ENCODE measurements around the gene FCN2.

The FCN2 gene

GRCh38 chr9:134915046-134915985, 34.7 kb downstream of the FCN2 start:
- Histone ChIP-seq H3K14ac (ENCODE audit: low read length) (peak overlapping the region; percentile 31), H3K4me1 (ENCODE audit: control insufficient read depth in 2 of 2, insufficient read depth in 1 of 2, low read depth in 1 of 2, low read length in 2 of 2) (no peaks in the 10 kb centered on the region), H3K27me3 (ENCODE audit: control insufficient read depth in 3 of 3, insufficient read depth in 3 of 3, low read depth in 1 of 3, low read length in 3 of 3) (no peaks in the 10 kb centered on the region), H3K9ac (ENCODE audit: low read depth, low read length, poor library complexity) (peak overlapping the region; percentile 39), H2BK15ac (ENCODE audit: low read length) (peak overlapping the region; percentile 72), H3K18ac (ENCODE audit: low read length) (peak overlapping the region; percentile 53), H2BK5ac (ENCODE audit: low read length) (peak overlapping the region; percentile 78), H3K79me1 (ENCODE audit: low read depth, low read length) (no peaks in the 10 kb centered on the region), H2AFZ (ENCODE audit: low read length) (no peak overlapping the region), H3K9me3 (replicated peaks in 1 of 2; ENCODE audit: control insufficient read depth in 2 of 2, insufficient read depth in 1 of 2, low read depth in 1 of 2, low read length in 2 of 2) (peaks cover 0 to 3% of the 10 kb centered on the region in 2 donors), H3K4me3 (ENCODE audit: low read length in 2 of 2) (no peak overlapping the region), H3K4me2 (ENCODE audit: insufficient read depth, low read length, poor library complexity, severe bottlenecking) (no peak overlapping the region), H2AK5ac (ENCODE audit: low read depth, low read length) (peak overlapping the region; percentile 82), H3K4ac (ENCODE audit: low read length) (peak overlapping the region; percentile 45), H3K36me3 (replicated peaks in 1 of 2; ENCODE audit: control insufficient read depth in 2 of 2, insufficient read depth in 2 of 2, low read length in 2 of 2) (no peaks in the 10 kb centered on the region), H2BK12ac (ENCODE audit: low read length) (peak overlapping the region; percentile 60), H2BK120ac (ENCODE audit: low read depth, low read length) (no peak overlapping the region), H4K91ac (ENCODE audit: low read depth, low read length, poor library complexity) (no peak overlapping the region), H3K27ac (replicated peaks; ENCODE audit: low read length) (no peak overlapping the region), H3K23ac (ENCODE audit: low read depth, low read length, poor library complexity) (no peak overlapping the region), H4K8ac (ENCODE audit: low read depth, low read length) (no peak overlapping the region)
- no CpG with 5 or more reads among the region's 26 CpGs for WGBS, 2 donors (ENCODE audit: extremely low coverage in 2 of 2, insufficient read length in 2 of 2, insufficient replicate concordance in 1 of 2)
- DNase-seq (ENCODE audit: low spot score), result no peak

GRCh38 chr9:134916161-134916665, 35.6 kb downstream of the FCN2 start:
- H2AFZ ChIP-seq (ENCODE audit: low read length), result no peak overlapping the region
- no peak overlapping the region for H2BK12ac ChIP-seq (ENCODE audit: low read length)
- H3K27me3 ChIP-seq (ENCODE audit: control insufficient read depth in 3 of 3, insufficient read depth in 3 of 3, low read depth in 1 of 3, low read length in 3 of 3), result no peaks in the 10 kb centered on the region
- no peak overlapping the region for H3K4me3 ChIP-seq (ENCODE audit: low read length in 2 of 2)
- H3K14ac ChIP-seq (ENCODE audit: low read length), result no peak overlapping the region
- H2BK15ac ChIP-seq (ENCODE audit: low read length), result no peak overlapping the region
- H3K4ac ChIP-seq (ENCODE audit: low read length), result no peak overlapping the region
- no peak for DNase-seq (ENCODE audit: low spot score)
- no peak overlapping the region for H3K18ac ChIP-seq (ENCODE audit: low read length)
- no peak overlapping the region for H3K27ac ChIP-seq (replicated peaks; ENCODE audit: low read length)
- no peak overlapping the region for H4K8ac ChIP-seq (ENCODE audit: low read depth, low read length)
- H3K23ac ChIP-seq (ENCODE audit: low read depth, low read length, poor library complexity), result no peak overlapping the region
- H2AK5ac ChIP-seq (ENCODE audit: low read depth, low read length), result no peak overlapping the region
- no peaks in the 10 kb centered on the region for H3K4me1 ChIP-seq (ENCODE audit: control insufficient read depth in 2 of 2, insufficient read depth in 1 of 2, low read depth in 1 of 2, low read length in 2 of 2)
- H4K91ac ChIP-seq (ENCODE audit: low read depth, low read length, poor library complexity), result no peak overlapping the region
- H2BK120ac ChIP-seq (ENCODE audit: low read depth, low read length), result no peak overlapping the region
- H3K9ac ChIP-seq (ENCODE audit: low read depth, low read length, poor library complexity), result no peak overlapping the region
- no peaks in the 10 kb centered on the region for H3K79me1 ChIP-seq (ENCODE audit: low read depth, low read length)
- no peak overlapping the region for H2BK5ac ChIP-seq (ENCODE audit: low read length)
- H3K9me3 ChIP-seq (replicated peaks in 1 of 2; ENCODE audit: control insufficient read depth in 2 of 2, insufficient read depth in 1 of 2, low read depth in 1 of 2, low read length in 2 of 2), result peaks cover 0 to 5% of the 10 kb centered on the region in 2 donors
- no CpG with 5 or more reads among the region's 8 CpGs for WGBS, 2 donors (ENCODE audit: extremely low coverage in 2 of 2, insufficient read length in 2 of 2, insufficient replicate concordance in 1 of 2)
- H3K36me3 ChIP-seq (replicated peaks in 1 of 2; ENCODE audit: control insufficient read depth in 2 of 2, insufficient read depth in 2 of 2, low read length in 2 of 2), result no peaks in the 10 kb centered on the region
- H3K4me2 ChIP-seq (ENCODE audit: insufficient read depth, low read length, poor library complexity, severe bottlenecking), result no peak overlapping the region

GRCh38 chr9:134917431-134918373, 37.1 kb downstream of the FCN2 start, which contains the start of gene FCN1:
Gene FCN1, minus strand, starts transcription at chr9:134917912. Its CDS starts 41 bp downstream, at chr9:134917871.
- H4K8ac ChIP-seq (ENCODE audit: low read depth, low read length), result no peak within 1 kb of the TSS

More at GRCh38 chr9:134917431-134918373, 37.1 kb downstream of the FCN2 start, which contains the start of gene FCN1:
- no peak within 1 kb of the TSS for H2BK12ac ChIP-seq (ENCODE audit: low read length)
- no peak within 1 kb of the TSS for H3K9ac ChIP-seq (ENCODE audit: low read depth, low read length, poor library complexity)
- H2BK15ac ChIP-seq (ENCODE audit: low read length), result no peak within 1 kb of the TSS
- no peaks in the 10 kb centered on the region for H3K27me3 ChIP-seq (ENCODE audit: control insufficient read depth in 3 of 3, insufficient read depth in 3 of 3, low read depth in 1 of 3, low read length in 3 of 3)
- H4K91ac ChIP-seq (ENCODE audit: low read depth, low read length, poor library complexity), result no peak within 1 kb of the TSS
- no peaks in the 10 kb centered on the region for H3K79me1 ChIP-seq (ENCODE audit: low read depth, low read length)
- H3K4me1 ChIP-seq (ENCODE audit: control insufficient read depth in 2 of 2, insufficient read depth in 1 of 2, low read depth in 1 of 2, low read length in 2 of 2), result no peaks in the 10 kb centered on the region
- H3K4ac ChIP-seq (ENCODE audit: low read length), result no peak within 1 kb of the TSS
- no peak within 1 kb of the TSS for H2AFZ ChIP-seq (ENCODE audit: low read length)
- no peak within 1 kb of the TSS for H3K23ac ChIP-seq (ENCODE audit: low read depth, low read length, poor library complexity)
- H2BK5ac ChIP-seq (ENCODE audit: low read length), result no peak within 1 kb of the TSS
- H3K4me3 ChIP-seq (ENCODE audit: low read length in 2 of 2), result no peak within 1 kb of the TSS
- peak within 1 kb of the TSS; percentile 21 for H3K14ac ChIP-seq (ENCODE audit: low read length)
- no peak within 1 kb of the TSS for H2BK120ac ChIP-seq (ENCODE audit: low read depth, low read length)
- no peak within 1 kb of the TSS for H2AK5ac ChIP-seq (ENCODE audit: low read depth, low read length)
- no peak within 1 kb of the TSS for H3K4me2 ChIP-seq (ENCODE audit: insufficient read depth, low read length, poor library complexity, severe bottlenecking)
- H3K9me3 ChIP-seq (replicated peaks in 1 of 2; ENCODE audit: control insufficient read depth in 2 of 2, insufficient read depth in 1 of 2, low read depth in 1 of 2, low read length in 2 of 2), result peaks cover 0 to 5% of the 10 kb centered on the region in 2 donors
- H3K27ac ChIP-seq (replicated peaks; ENCODE audit: low read length), result no peak within 1 kb of the TSS
- H3K36me3 ChIP-seq (replicated peaks in 1 of 2; ENCODE audit: control insufficient read depth in 2 of 2, insufficient read depth in 2 of 2, low read length in 2 of 2), result no peaks in the 10 kb centered on the region
- no peak for DNase-seq (ENCODE audit: low spot score)
- no CpG with 5 or more reads among the region's 11 CpGs for WGBS, 2 donors (ENCODE audit: extremely low coverage in 2 of 2, insufficient read length in 2 of 2, insufficient replicate concordance in 1 of 2)
- peak within 1 kb of the TSS; percentile 18 for H3K18ac ChIP-seq (ENCODE audit: low read length)
